Testis (tissue), 3 donors: ENCODE data around the gene SRSF8. TPM values are rescaled to one million over a fixed set of nuclear protein-coding genes. Genes with fewer than 3 reads are reported as not detected.

ENCODE experiments used
- DNase-seq: peaks from one replicate; pipeline ENCODE4 v3.0.0-alpha.2; 2019
- H3K27ac ChIP-seq, 2 donors: fragments of 200-600 bp; sonication (generic); one replicate each; pipeline ENCODE4 v1.5.1; 2019
- H3K27me3 ChIP-seq: fragments of 200-600 bp; sonication (generic); one replicate; pipeline ENCODE4 v1.5.1; 2019
- H3K36me3 ChIP-seq: fragments of 200-600 bp; sonication (generic); one replicate; pipeline ENCODE4 v1.5.1; 2017; ENCODE audit warnings: low read depth; ENCODE audit errors: missing control alignments
- H3K4me1 ChIP-seq: fragments of 200-600 bp; sonication (generic); one replicate; pipeline ENCODE4 v1.5.1; 2019
- H3K4me3 ChIP-seq, 2 donors: fragments of 200-600 bp; sonication (generic); one replicate each; pipeline ENCODE4 v1.5.1; 2017 to 2019
- H3K9me3 ChIP-seq: fragments of 200-600 bp; sonication (generic); one replicate; pipeline ENCODE4 v1.5.1; 2017
- POLR2A ChIP-seq: fragments of 450-650 bp; IDR thresholded peaks from one replicate; pipeline ENCODE4 v1.6.1; 2017; ENCODE audit warnings: antibody characterized with exemption, mild to moderate bottlenecking, moderate library complexity
- WGBS, 2 donors: methylation state at CpG; one replicate each; pipeline ENCODE4 v1.1.5; 2018; 5-methylcytosine and 5-hydroxymethylcytosine counted together
- intact Hi-C: fragments of 100-400 bp; cut with DNase I; formaldehyde crosslinking; loops from one replicate; pipeline ENCODE4 v1.15.1; 2023; ENCODE audit warnings: low total_unique reads
- polyA plus RNA-seq: library from polyadenylated mRNA; stranded (reverse); fragments of 350-450 nt; fragmentation: Illumina TruSeq; extraction: RNeasy Lipid Tissue Mini Kit (QIAGEN cat#74804); gene quantifications from one replicate; pipeline ENCODE4 v1.2.3, GENCODE V29; 2014; ENCODE audit warnings: low read depth, low replicate concordance; ENCODE audit not compliant: insufficient read depth
- total RNA-seq, 2 donors: library from RNA; depleted of rRNA; stranded (reverse); fragments of >200 nt; gene quantifications; one replicate each; pipeline ENCODE4 v1.2.3, GENCODE V29; 2016
- TF ChIP-seq, protein P1 (sequence below), 3 experiments: fragments of 450-650 bp in 2 of 3; fragments of 200-600 bp in 1 of 3; sonication (generic) in 1 of 3; IDR thresholded peaks; one replicate each; pipeline ENCODE4 v1.5.1; 2016 to 2019; ENCODE audit warnings: antibody characterized with exemption in 3 of 3, mild to moderate bottlenecking in 2 of 3, moderate library complexity in 1 of 3

SRSF8 gene
- total and polyA plus RNA-seq, 3 donors from 2014 or later = 30.0 to 37.2 (median 32.5) TPM

DNA sequence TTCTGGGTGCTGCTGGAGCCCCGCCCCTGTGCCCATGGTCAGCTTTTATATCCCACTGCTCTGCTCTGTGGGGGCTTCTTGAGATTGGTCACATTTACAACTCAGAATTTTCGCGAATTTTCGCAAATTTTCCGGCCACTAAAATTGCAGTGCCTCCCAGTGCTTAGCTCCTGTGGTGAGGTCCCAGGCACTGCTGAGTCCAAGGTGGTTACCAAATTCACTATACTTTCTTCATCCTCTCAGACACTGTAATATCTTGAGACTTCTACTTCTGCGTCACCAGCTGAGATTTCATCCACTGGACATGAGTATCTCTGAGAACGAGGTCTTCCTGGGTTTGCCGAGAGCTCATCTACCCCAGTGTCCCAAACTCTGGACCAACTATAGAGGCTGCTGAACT lies 8.8 kb upstream of the SRSF8 start:
- Histone ChIP-seq H3K27me3 (no peaks in the 10 kb centered on the region), H3K9me3 (no peaks in the 10 kb centered on the region), H3K4me3 (no peak overlapping the region), H3K27ac (no peak overlapping the region), H3K4me1 (no peaks in the 10 kb centered on the region), H3K36me3 (no peaks in the 10 kb centered on the region)
- intact Hi-C loops = no loop called here
- no peak for DNase-seq
- 90 to 95% methylated on average over 8 of the region's 8 CpGs for WGBS, 2 donors
- TF ChIP-seq, protein P1, sequence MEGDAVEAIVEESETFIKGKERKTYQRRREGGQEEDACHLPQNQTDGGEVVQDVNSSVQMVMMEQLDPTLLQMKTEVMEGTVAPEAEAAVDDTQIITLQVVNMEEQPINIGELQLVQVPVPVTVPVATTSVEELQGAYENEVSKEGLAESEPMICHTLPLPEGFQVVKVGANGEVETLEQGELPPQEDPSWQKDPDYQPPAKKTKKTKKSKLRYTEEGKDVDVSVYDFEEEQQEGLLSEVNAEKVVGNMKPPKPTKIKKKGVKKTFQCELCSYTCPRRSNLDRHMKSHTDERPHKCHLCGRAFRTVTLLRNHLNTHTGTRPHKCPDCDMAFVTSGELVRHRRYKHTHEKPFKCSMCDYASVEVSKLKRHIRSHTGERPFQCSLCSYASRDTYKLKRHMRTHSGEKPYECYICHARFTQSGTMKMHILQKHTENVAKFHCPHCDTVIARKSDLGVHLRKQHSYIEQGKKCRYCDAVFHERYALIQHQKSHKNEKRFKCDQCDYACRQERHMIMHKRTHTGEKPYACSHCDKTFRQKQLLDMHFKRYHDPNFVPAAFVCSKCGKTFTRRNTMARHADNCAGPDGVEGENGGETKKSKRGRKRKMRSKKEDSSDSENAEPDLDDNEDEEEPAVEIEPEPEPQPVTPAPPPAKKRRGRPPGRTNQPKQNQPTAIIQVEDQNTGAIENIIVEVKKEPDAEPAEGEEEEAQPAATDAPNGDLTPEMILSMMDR (IDR thresholded peaks at IDR 0.05) = no peak
- no peak for TF ChIP-seq POLR2A

DNA sequence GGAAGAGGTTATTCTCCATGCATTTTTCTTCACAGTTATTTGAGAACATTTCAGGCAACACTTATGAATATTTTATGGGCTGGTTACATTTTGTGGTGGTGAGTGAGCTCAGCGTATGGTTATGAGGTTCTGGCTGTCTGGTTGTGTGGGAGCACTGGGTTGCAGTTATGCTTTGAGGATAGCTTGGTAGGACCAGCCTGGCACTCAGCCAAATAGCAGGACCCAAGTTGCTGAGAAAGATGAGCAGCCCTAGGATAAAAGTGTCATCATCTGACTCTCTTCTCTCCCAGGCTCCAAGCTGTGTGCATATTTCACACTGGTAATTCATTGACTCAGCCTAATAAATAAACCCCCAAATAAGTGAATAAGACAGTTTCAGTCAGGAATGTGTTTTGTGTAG lies 8.1 kb upstream of the SRSF8 start:
- DNase-seq = no peak
- 71 to 90% methylated on average over 1 of the region's 1 CpG for WGBS, 2 donors
- intact Hi-C loops = no loop called here
- no peak for TF ChIP-seq POLR2A
- TF ChIP-seq, protein P1 (IDR thresholded peaks at IDR 0.05) = no peak
- Histone ChIP-seq H3K36me3 (no peaks in the 10 kb centered on the region), H3K27ac (no peak overlapping the region), H3K27me3 (no peaks in the 10 kb centered on the region), H3K4me3 (no peak overlapping the region), H3K9me3 (no peaks in the 10 kb centered on the region), H3K4me1 (no peaks in the 10 kb centered on the region)

DNA sequence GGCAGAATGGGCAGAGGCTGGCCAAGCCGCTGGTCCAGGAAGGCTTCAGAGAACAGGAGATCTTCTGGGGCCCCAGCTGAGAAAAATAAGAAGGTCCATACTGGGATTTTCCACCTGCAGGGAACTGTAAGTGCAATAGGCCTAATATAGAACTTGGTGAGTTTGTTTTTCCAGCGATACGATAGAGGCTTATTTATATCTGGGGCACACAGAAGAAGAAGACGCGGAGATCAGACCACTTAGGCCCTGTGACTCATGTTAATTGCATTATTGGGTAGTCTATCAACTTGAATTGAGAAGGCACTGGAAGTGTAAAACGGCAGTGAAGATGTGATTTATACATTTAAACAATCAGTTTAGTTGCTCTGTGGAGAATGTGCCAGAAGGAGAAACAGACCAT lies 7.7 kb upstream of the SRSF8 start:
- Histone ChIP-seq H3K9me3 (no peaks in the 10 kb centered on the region), H3K36me3 (no peaks in the 10 kb centered on the region), H3K4me3 (no peak overlapping the region), H3K27ac (no peak overlapping the region), H3K4me1 (no peaks in the 10 kb centered on the region), H3K27me3 (no peaks in the 10 kb centered on the region)
- intact Hi-C loops = no loop called here
- no peak for DNase-seq
- no peak for TF ChIP-seq POLR2A
- TF ChIP-seq, protein P1 (IDR thresholded peaks at IDR 0.05) = no peak
- 82 to 89% methylated on average over 6 of the region's 6 CpGs for WGBS, 2 donors

DNA sequence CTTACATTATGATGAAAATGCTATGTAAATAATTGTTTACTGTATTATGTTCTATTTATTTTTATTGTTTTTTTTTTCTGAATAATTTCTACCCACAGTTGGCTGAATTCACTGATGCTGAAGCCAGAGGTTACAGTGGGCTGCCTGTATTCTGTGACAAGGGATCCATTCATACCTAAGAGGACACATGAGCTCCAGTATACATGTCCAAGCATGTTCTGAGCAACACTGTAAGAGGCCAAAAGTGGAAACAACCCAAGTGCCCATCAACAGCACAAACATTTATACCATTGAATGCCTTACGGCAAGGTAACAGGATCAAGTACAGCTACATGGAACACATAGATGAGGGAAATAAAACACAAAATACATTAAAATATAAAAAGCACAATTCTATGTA lies 1.4 kb upstream of the SRSF8 start:
- Histone ChIP-seq H3K27me3 (no peaks in the 10 kb centered on the region), H3K36me3 (no peaks in the 10 kb centered on the region), H3K4me1 (peaks cover 7% of the 10 kb centered on the region), H3K27ac (no peak overlapping the region), H3K4me3 (no peak overlapping the region), H3K9me3 (no peaks in the 10 kb centered on the region)
- intact Hi-C loops = loop anchor here (5.0 kb wide), 1 partner anchor 87 kb away; no protein-coding TSS in a partner anchor
- no peak for TF ChIP-seq POLR2A
- TF ChIP-seq, protein P1 (IDR thresholded peaks at IDR 0.05) = no peak
- 90 to 100% methylated on average over 1 of the region's 1 CpG for WGBS, 2 donors
- no peak for DNase-seq

DNA sequence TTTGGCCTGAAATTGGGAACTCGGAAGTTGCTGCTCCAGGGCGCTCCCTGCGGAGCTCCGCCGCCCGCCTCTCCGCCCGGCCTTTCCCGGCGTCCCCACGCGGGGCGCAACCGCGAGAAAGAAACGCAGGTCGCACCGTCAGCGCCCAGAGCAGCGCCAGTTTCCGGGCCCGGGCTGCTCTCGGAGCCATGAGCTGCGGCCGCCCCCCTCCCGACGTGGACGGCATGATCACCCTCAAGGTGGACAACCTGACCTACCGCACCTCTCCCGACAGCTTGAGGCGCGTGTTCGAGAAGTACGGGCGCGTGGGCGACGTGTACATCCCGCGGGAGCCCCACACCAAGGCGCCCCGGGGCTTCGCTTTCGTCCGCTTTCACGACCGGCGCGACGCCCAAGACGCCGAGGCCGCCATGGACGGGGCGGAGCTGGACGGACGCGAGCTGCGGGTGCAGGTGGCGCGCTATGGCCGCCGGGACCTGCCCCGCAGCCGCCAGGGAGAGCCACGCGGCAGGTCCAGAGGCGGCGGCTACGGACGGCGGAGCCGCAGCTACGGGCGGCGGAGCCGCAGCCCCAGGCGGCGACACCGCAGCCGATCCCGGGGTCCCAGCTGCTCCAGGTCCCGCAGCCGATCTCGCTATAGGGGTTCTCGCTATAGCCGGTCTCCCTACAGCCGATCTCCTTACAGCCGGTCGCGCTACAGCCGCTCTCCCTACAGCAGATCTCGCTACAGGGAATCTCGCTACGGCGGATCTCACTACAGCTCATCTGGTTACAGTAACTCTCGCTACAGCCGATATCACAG lies 521 bp downstream of the SRSF8 start:
- H3K9me3 ChIP-seq = no peaks in the 10 kb centered on the region
- H3K36me3 ChIP-seq = no peaks in the 10 kb centered on the region
- no peaks in the 10 kb centered on the region for H3K27me3 ChIP-seq
- peak overlapping the region; percentile 97 for H3K27ac ChIP-seq
- DNase-seq = peak; percentile 85
- peaks cover 7% of the 10 kb centered on the region for H3K4me1 ChIP-seq
- no peak for TF ChIP-seq POLR2A
- TF ChIP-seq, protein P1 (IDR thresholded peaks at IDR 0.05) = peak; percentile 32 to 49 (median 46)
- 1% methylated on average over 38 to 72 of the region's 98 CpGs for WGBS, 2 donors
- peak overlapping the region; percentile 80 to 84 for H3K4me3 ChIP-seq
- intact Hi-C loops = loop anchor here (5.0 kb wide), 1 partner anchor 85 kb away; no protein-coding TSS in a partner anchor
